Measurements from ENCODE around the gene BACH2. TPM values are rescaled to one million over a fixed set of nuclear protein-coding genes. Genes with fewer than 3 reads are reported as not detected.

BACH2 gene
- total RNA-seq, 4 donors from 2014 or later = 8.5 to 20.0 (median 13.3) TPM

- DNase-seq (ENCODE audit: low spot score in 2 of 2) = no peak
- H3K4me1 ChIP-seq = peaks cover 50% of the 10 kb centered on the region
- H3K36me3 ChIP-seq = no peaks in the 10 kb centered on the region
- H3K27ac ChIP-seq = peak overlapping the region; percentile 89
- no peaks in the 10 kb centered on the region for H3K27me3 ChIP-seq
- 25% methylated on average over 14 of the region's 14 CpGs for WGBS
- no peaks in the 10 kb centered on the region for H3K9me3 ChIP-seq
- peak overlapping the region; percentile 22 for H3K4me3 ChIP-seq
- peak; percentile 15 for TF ChIP-seq EP300 (IDR thresholded peaks at IDR 0.05)
- no peak for TF ChIP-seq POLR2A (IDR thresholded peaks at IDR 0.05)
Observed at GRCh38 chr6:90219209-90219985, 77.2 kb downstream of the BACH2 start.

DNA sequence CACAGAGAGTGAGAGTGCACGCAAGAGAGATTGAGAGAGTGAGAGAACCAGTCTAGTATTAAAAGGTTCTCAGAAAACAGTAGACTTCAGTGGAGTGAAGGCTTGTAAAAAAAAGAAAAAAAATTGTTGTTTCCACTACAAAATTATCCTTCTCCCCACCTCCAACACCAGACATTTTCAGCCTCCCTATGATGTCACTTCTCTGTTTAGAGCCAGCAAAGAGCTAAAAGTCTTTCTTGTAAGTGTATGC lies 77.8 kb downstream of the BACH2 start:
- Histone ChIP-seq H3K27ac (peak overlapping the region; percentile 89), H3K4me3 (peak overlapping the region; percentile 22), H3K27me3 (no peaks in the 10 kb centered on the region), H3K4me1 (peaks cover 50% of the 10 kb centered on the region), H3K9me3 (no peaks in the 10 kb centered on the region), H3K36me3 (no peaks in the 10 kb centered on the region)
- TF ChIP-seq EP300 (IDR thresholded peaks at IDR 0.05) = no peak
- TF ChIP-seq POLR2A (IDR thresholded peaks at IDR 0.05) = no peak
- TF ChIP-seq CTCF (IDR thresholded peaks at IDR 0.05) = no peak
- TF ChIP-seq POLR2AphosphoS5 (IDR thresholded peaks at IDR 0.05) = no peak
- 10% methylated on average over 1 of the region's 1 CpG for WGBS
- no peak for DNase-seq (ENCODE audit: low spot score in 2 of 2)

DNA sequence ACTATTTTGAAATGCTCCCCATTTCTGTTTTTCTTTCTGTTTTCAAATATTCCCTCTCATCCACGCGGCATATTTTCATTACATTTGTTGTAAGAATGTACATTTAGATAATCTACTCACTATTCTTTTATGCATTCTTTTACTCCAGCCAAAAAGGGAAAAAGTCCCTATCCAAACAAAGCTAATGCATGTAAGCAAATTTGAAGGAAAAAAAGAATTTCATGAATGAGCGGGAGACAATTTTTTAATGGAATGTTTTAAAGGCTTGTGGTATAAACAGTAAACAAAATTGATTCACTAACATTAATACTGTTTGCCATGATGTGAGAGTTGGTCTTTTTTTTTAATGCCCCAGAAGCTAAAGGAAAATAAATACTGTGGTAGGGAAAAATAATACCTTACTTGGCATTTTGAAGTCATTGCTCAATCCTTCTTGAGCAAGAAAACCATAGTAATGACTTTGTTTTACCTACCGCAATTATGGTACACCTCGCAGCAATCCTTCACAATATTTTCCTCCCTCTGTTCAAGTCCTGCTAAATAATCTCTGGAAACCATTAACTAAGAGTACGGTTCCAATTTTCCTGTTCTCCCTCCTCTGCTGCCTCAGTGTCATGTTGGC lies 79.0 kb downstream of the BACH2 start:
- WGBS = 43% methylated on average over 6 of the region's 6 CpGs
- Histone ChIP-seq H3K27ac (peak overlapping the region; percentile 89), H3K9me3 (no peaks in the 10 kb centered on the region), H3K4me3 (peak overlapping the region; percentile 22), H3K27me3 (no peaks in the 10 kb centered on the region), H3K36me3 (no peaks in the 10 kb centered on the region), H3K4me1 (peaks cover 50% of the 10 kb centered on the region)
- TF ChIP-seq POLR2AphosphoS5 (IDR thresholded peaks at IDR 0.05) (no peak), POLR2A (IDR thresholded peaks at IDR 0.05) (no peak), EP300 (IDR thresholded peaks at IDR 0.05) (no peak), CTCF (IDR thresholded peaks at IDR 0.05) (no peak)
- DNase-seq (ENCODE audit: low spot score in 2 of 2) = no peak

GRCh38 chr6:90216072-90216977 lies 80.3 kb downstream of the BACH2 start:
- Histone ChIP-seq H3K36me3 (no peaks in the 10 kb centered on the region), H3K4me1 (peaks cover 50% of the 10 kb centered on the region), H3K27ac (peak overlapping the region; percentile 15), H3K27me3 (no peaks in the 10 kb centered on the region), H3K4me3 (no peak overlapping the region), H3K9me3 (no peaks in the 10 kb centered on the region)
- DNase-seq (ENCODE audit: low spot score in 2 of 2) = no peak
- WGBS = 55% methylated on average over 14 of the region's 14 CpGs
- TF ChIP-seq POLR2AphosphoS5 (IDR thresholded peaks at IDR 0.05) = no peak

DNA sequence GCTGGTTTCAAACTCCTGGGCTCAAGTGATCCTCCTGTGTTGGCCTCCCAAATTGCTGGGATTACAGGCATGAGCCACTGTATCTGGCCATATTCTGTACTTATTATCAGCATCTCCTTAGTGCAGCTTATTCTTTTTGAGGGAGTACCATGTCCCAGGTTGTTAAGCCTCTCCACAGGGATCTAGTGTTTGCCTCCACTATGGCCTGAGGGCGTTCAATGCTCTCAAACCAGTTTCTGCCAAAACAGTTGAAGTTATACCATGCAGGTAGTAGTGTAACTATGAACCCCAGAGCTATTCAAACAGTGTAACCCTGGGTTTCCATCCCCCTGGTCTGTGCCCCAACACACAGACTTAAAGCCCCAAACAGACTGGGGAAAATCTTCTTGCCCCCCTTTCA lies 81.7 kb downstream of the BACH2 start:
- no peak for TF ChIP-seq POLR2AphosphoS5 (IDR thresholded peaks at IDR 0.05)
- no peak for TF ChIP-seq CTCF (IDR thresholded peaks at IDR 0.05)
- no peak for TF ChIP-seq POLR2A (IDR thresholded peaks at IDR 0.05)
- TF ChIP-seq EP300 (IDR thresholded peaks at IDR 0.05) = no peak
- Histone ChIP-seq H3K27ac (no peak overlapping the region), H3K36me3 (no peaks in the 10 kb centered on the region), H3K27me3 (no peaks in the 10 kb centered on the region), H3K4me3 (no peak overlapping the region), H3K9me3 (no peaks in the 10 kb centered on the region), H3K4me1 (peaks cover 42% of the 10 kb centered on the region)
- DNase-seq (ENCODE audit: low spot score in 2 of 2) = no peak
- 100% methylated on average over 1 of the region's 1 CpG for WGBS

GRCh38 chr6:90214461-90214860 lies 82.2 kb downstream of the BACH2 start:
- Histone ChIP-seq H3K27ac (no peak overlapping the region), H3K9me3 (no peaks in the 10 kb centered on the region), H3K4me3 (no peak overlapping the region), H3K27me3 (no peaks in the 10 kb centered on the region), H3K4me1 (peaks cover 37% of the 10 kb centered on the region), H3K36me3 (no peaks in the 10 kb centered on the region)
- TF ChIP-seq CTCF (IDR thresholded peaks at IDR 0.05) (no peak), EP300 (IDR thresholded peaks at IDR 0.05) (no peak), POLR2AphosphoS5 (IDR thresholded peaks at IDR 0.05) (no peak), POLR2A (IDR thresholded peaks at IDR 0.05) (no peak)
- no peak for DNase-seq (ENCODE audit: low spot score in 2 of 2)
- WGBS = 98% methylated on average over 2 of the region's 2 CpGs
